Tongue (tissue), 2 donors: ENCODE measurements around the gene FAM72D. TPM values are rescaled to one million over a fixed set of nuclear protein-coding genes. Genes with fewer than 3 reads are reported as not detected.
"Not testable (repeated sequence)": the region's sequence is repeated elsewhere in the genome, so short reads cannot be mapped to it uniquely, and the experiment has no call there.

Experiments
- DNase-seq: peaks from one replicate; pipeline ENCODE4 v3.0.0-alpha.2; 2015
- total RNA-seq: library from RNA; depleted of rRNA; stranded (reverse); fragments of >200 nt; gene quantifications from one replicate; pipeline ENCODE4 v1.2.3, GENCODE V29; 2014

The FAM72D gene
- total RNA-seq, 1 donor from 2014 or later = 2.3 TPM

GRCh38 chr1:145146308-145146707, 50.5 kb downstream of the FAM72D start:
- DNase-seq = not testable (repeated sequence)

DNA sequence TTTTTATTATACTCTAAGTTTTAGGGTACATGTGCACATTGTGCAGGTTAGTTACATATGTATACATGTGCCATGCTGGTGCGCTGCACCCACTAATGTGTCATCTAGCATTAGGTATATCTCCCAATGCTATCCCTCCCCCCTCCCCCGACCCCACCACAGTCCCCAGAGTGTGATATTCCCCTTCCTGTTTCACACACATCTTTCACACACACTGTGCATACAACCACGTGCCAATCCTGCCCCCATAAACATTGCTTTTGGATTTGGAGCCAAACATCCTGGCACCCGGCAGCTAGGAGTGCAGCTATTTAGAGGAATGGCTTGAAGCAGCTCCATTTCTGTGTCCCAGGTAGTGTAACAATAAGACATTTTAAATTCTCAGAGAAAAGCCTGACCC, 51.4 kb downstream of the FAM72D start:
- not testable (repeated sequence) for DNase-seq

DNA sequence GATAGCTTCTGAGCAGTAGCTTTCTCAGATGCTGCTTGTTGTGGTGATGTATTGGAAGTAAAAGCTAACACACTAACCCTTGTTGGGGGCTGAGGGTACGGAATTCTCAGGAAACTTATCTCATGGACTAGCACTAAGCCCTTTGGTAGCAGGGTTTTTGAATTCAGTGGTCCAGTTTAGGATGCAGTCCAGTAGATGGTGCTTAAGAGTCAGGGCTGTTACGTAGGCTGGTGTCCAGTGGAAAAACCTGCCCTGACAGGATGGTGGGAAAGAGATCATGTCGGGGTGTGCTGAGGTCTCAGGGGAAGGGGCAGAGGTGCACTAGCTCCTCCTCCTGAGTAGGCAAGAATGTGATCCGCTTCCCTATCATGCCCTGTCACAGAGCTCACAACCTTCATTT, 59.6 kb downstream of the FAM72D start:
- not testable (repeated sequence) for DNase-seq

GRCh38 chr1:145155873-145156272, 60.1 kb downstream of the FAM72D start:
- peak; percentile 11 for DNase-seq

GRCh38 chr1:145156891-145157610, 61.3 kb downstream of the FAM72D start:
- peak; percentile 88 for DNase-seq

GRCh38 chr1:145157715-145158114, 61.9 kb downstream of the FAM72D start:
- not testable (repeated sequence) for DNase-seq

- not testable (repeated sequence) for DNase-seq
Observed at GRCh38 chr1:145161046-145161752, 65.4 kb downstream of the FAM72D start.

Other genes starting within 250 kb of the FAM72D start
- 36.7 TPM for gene SRGAP2B, start 646 bp upstream of the FAM72D start, total RNA-seq
- not detected for gene PPIAL4D, start 146.2 kb downstream of the FAM72D start, total RNA-seq